PC-3 (cell line): Measurements from ENCODE around the gene BARHL1.
A peak's percentile ranks its signal among the peaks of the same experiment; 100 is the strongest.

Source experiments
- EZH2 ChIP-seq: fragments of 300-600 bp; sonication (generic); IDR thresholded peaks from one replicate; pipeline ENCODE4 v1.6.1; 2017; ENCODE audit warnings: antibody characterized with exemption, mild to moderate bottlenecking, low read length; ENCODE audit not compliant: unreplicated experiment
- EZH2phosphoT487 ChIP-seq: fragments of 300-600 bp; sonication (generic); IDR thresholded peaks from 2 replicates; pipeline ENCODE4 v1.6.1; 2018; ENCODE audit warnings: mild to moderate bottlenecking, antibody characterized with exemption, low read length, borderline replicate concordance
- TF ChIP-seq, protein P1 (sequence below): fragments of 300-600 bp; sonication (generic); conservative IDR thresholded peaks from 2 replicates; pipeline ENCODE4 v1.5.1; 2017; ENCODE audit warnings: antibody characterized with exemption, low read depth, mild to moderate bottlenecking, low read length

DNA sequence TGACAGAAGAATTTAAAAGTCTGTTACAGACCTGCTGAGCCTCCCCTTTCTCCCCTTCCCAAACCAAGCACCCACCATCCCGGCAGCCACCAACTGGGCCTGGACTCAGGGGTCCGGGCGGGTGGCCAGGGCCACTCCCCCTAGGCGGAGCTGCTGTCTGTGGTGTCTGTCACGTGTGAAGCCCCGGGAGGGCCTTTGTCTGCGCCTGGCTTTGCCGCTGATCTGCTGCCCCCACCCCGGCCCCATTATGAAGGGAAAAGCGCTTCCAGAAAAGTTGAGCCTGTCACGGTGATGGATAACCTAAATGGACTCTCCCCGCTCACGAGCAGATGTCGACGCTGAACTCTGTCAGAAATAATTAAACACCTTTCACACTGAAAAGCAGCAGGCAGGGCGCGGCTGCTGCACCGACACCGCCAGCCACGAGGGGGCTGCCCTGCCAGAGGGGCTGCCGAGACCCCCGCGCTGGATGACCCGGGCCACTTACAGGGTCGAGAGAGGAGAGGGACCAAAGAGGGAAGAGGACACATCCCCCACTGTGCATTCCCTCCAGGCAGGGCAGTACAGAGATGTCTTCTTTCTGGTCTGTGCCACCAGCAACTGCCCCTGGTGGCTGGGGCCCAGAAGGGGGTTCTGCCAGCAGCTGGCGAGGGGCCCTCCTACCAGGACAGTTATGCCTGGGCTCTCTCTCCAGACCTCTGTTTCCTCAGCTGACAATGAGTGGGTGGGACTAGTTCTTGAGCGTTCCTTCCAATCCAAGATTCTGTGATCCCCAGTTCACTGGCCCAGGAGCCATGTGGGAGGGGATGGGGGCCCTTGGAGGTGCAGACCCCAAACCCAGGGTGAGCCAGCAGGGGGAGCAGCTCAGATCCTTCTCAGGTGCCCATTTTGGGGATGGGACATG, 36.0 kb upstream of the BARHL1 start:
- TF ChIP-seq, protein P1, sequence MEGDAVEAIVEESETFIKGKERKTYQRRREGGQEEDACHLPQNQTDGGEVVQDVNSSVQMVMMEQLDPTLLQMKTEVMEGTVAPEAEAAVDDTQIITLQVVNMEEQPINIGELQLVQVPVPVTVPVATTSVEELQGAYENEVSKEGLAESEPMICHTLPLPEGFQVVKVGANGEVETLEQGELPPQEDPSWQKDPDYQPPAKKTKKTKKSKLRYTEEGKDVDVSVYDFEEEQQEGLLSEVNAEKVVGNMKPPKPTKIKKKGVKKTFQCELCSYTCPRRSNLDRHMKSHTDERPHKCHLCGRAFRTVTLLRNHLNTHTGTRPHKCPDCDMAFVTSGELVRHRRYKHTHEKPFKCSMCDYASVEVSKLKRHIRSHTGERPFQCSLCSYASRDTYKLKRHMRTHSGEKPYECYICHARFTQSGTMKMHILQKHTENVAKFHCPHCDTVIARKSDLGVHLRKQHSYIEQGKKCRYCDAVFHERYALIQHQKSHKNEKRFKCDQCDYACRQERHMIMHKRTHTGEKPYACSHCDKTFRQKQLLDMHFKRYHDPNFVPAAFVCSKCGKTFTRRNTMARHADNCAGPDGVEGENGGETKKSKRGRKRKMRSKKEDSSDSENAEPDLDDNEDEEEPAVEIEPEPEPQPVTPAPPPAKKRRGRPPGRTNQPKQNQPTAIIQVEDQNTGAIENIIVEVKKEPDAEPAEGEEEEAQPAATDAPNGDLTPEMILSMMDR = peak; percentile 23
- TF ChIP-seq EZH2 = no peak
- TF ChIP-seq EZH2phosphoT487 = no peak
